ENCODE results near the gene WHRN. TPM values are rescaled to one million over a fixed set of nuclear protein-coding genes. Genes with fewer than 3 reads are reported as not detected.
A peak's percentile ranks its signal among the peaks of the same experiment; 100 is the strongest.

Gene WHRN
- total RNA-seq, 4 donors from 2014 or later = 5.4 to 23.6 (median 8.5) TPM

- in situ Hi-C loops (cut with MboI; ENCODE audit: low pct_ligation_motif_present in 1 of 4, low pct_unique_long_range_greater_than_20kb in 1 of 4, low sequenced_read_pairs in 3 of 4) (no loop called here), intact Hi-C loops (cut with DNase I; ENCODE audit: low total_unique reads) (no loop called here)
- peaks cover 8 to 72% (median 19%) of the 10 kb centered on the region in 4 donors for H3K4me1 ChIP-seq
- no peaks in the 10 kb centered on the region for H3K9me3 ChIP-seq
- TF ChIP-seq EP300 (IDR thresholded peaks at IDR 0.05; ENCODE audit: low read depth) (no peak), POLR2AphosphoS5 (IDR thresholded peaks at IDR 0.05) (no peak), CTCF (IDR thresholded peaks at IDR 0.05) (no peak), POLR2A (IDR thresholded peaks at IDR 0.05) (no peak)
- no peak overlapping the region for H3K4me3 ChIP-seq
- peak overlapping the region; percentile 63 to 77 (median 69) for H3K27ac ChIP-seq
- peaks cover 0 to 13% (median 6%) of the 10 kb centered on the region in 4 donors for H3K36me3 ChIP-seq
- no peaks in the 10 kb centered on the region for H3K27me3 ChIP-seq
- WGBS, 2 donors (ENCODE audit: low coverage in 1 of 2) = 70 to 87% methylated on average over 2 to 14 of the region's 14 CpGs
- no peak for DNase-seq
Observed at GRCh38 chr9:114367772-114368569, 137.3 kb downstream of the WHRN start.

DNA sequence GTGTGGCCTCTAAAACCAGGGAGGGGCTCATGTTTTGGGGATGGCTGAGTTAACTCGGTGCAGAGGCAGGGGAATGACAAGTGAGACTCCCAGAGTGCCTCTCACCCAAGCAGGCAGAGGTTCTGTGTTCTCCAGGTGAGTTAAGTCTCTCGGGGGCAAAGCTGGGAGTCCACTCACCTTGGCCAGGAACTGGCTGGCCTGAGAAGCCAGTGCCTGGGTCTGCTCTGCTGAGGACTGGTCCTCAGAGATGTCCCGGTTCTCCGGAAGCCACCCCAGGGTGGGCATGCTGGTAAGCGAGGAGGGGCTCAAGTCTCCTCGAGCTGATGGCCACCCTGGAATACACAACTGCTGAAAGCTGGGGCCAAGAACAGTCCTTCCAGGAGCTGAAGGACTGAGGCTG is 137.9 kb downstream of the WHRN start:
- intact Hi-C loops (cut with DNase I; ENCODE audit: low total_unique reads) = no loop called here
- H3K9me3 ChIP-seq = no peaks in the 10 kb centered on the region
- in situ Hi-C loops (cut with MboI; ENCODE audit: low pct_ligation_motif_present in 1 of 4, low pct_unique_long_range_greater_than_20kb in 1 of 4, low sequenced_read_pairs in 3 of 4) = no loop called here
- no peaks in the 10 kb centered on the region for H3K27me3 ChIP-seq
- peak overlapping the region; percentile 63 to 77 (median 69) for H3K27ac ChIP-seq
- H3K36me3 ChIP-seq = peaks cover 0 to 17% (median 8%) of the 10 kb centered on the region in 4 donors
- TF ChIP-seq POLR2A (IDR thresholded peaks at IDR 0.05) (no peak), EP300 (IDR thresholded peaks at IDR 0.05; ENCODE audit: low read depth) (no peak), POLR2AphosphoS5 (IDR thresholded peaks at IDR 0.05) (no peak), CTCF (IDR thresholded peaks at IDR 0.05) (no peak)
- DNase-seq = no peak
- 86% methylated on average over 6 of the region's 6 CpGs; no CpG with 5 or more reads in 1 of the 2 donors for WGBS, 2 donors (ENCODE audit: low coverage in 1 of 2)
- H3K4me1 ChIP-seq = peaks cover 4 to 66% (median 15%) of the 10 kb centered on the region in 4 donors
- no peak overlapping the region for H3K4me3 ChIP-seq

DNA sequence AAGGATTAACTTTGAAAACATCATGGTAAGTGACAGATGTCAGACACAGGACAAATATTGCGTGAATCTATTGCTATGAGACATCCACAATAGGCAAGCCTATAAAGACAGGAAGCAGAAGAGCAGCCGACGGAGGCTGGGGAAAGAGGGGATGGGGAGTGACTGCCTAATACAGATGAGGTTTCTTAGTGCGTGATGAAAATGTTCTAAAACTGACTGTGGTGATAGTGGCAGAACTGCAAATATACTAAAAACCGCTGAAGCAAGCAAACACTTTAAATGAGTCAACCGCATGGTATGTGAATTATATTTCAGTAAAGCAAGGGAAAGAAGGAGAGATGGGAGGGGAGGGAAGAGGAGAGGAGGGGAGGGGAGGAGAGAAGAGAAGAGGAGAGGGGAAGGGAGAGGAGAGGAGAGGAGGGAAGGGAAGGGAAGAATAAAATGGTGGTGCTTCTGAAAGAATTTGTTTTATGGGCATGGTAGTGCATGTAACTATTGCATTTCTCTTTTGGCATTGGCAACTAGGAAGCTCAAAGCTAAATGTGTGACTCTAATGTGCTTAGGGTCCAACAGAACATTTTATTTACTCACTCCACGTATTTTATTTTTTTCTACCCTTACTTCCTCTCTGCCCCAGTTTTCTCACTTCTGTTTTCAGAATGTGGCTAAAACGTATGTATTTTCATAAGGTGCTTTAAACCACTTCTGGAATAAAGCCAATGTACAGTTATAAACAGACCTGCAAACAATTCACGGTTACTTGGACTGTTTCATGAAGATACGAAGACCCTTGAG is 138.7 kb downstream of the WHRN start:
- in situ Hi-C loops (cut with MboI; ENCODE audit: low pct_ligation_motif_present in 1 of 4, low pct_unique_long_range_greater_than_20kb in 1 of 4, low sequenced_read_pairs in 3 of 4) = no loop called here

GRCh38 chr9:114365194-114365593 is 140.1 kb downstream of the WHRN start:
- peak overlapping the region in 3 of 4 donors; percentile 63 to 77 (median 70) for H3K27ac ChIP-seq
- H3K9me3 ChIP-seq = no peaks in the 10 kb centered on the region
- H3K4me1 ChIP-seq = peaks cover 4 to 46% (median 13%) of the 10 kb centered on the region in 4 donors
- no peak for DNase-seq
- no peaks in the 10 kb centered on the region for H3K27me3 ChIP-seq
- TF ChIP-seq POLR2AphosphoS5 (IDR thresholded peaks at IDR 0.05) (no peak), CTCF (IDR thresholded peaks at IDR 0.05) (no peak), EP300 (IDR thresholded peaks at IDR 0.05; ENCODE audit: low read depth) (no peak), POLR2A (IDR thresholded peaks at IDR 0.05) (no peak)
- peaks cover 0 to 39% (median 19%) of the 10 kb centered on the region in 4 donors for H3K36me3 ChIP-seq
- H3K4me3 ChIP-seq = no peak overlapping the region
- intact Hi-C loops (cut with DNase I; ENCODE audit: low total_unique reads) (no loop called here), in situ Hi-C loops (cut with MboI; ENCODE audit: low pct_ligation_motif_present in 1 of 4, low pct_unique_long_range_greater_than_20kb in 1 of 4, low sequenced_read_pairs in 3 of 4) (no loop called here)
- 89 to 90% methylated on average over 2 of the region's 2 CpGs for WGBS, 2 donors (ENCODE audit: low coverage in 1 of 2)

More for the DNA sequence above, 138.7 kb downstream of the WHRN start:
- TF ChIP-seq POLR2AphosphoS5 (IDR thresholded peaks at IDR 0.05) = peak in 1 of 3 donors; percentile 9
- TF ChIP-seq POLR2A (IDR thresholded peaks at IDR 0.05) = no peak
- Histone ChIP-seq H3K36me3 (peaks cover 0 to 25% (median 12%) of the 10 kb centered on the region in 4 donors), H3K9me3 (no peaks in the 10 kb centered on the region), H3K4me3 (no peak overlapping the region), H3K27me3 (no peaks in the 10 kb centered on the region), H3K4me1 (peaks cover 4 to 59% (median 13%) of the 10 kb centered on the region in 4 donors), H3K27ac (peak overlapping the region; percentile 63 to 77 (median 69))
- 23 to 24% methylated on average over 10 of the region's 10 CpGs for WGBS, 2 donors (ENCODE audit: low coverage in 1 of 2)
- peak; percentile 47 for DNase-seq
- intact Hi-C loops (cut with DNase I; ENCODE audit: low total_unique reads) = no loop called here

All from transverse colon (tissue), 4 donors.